ENCODE results near the gene ST6GAL1. TPM values are rescaled to one million over a fixed set of nuclear protein-coding genes. Genes with fewer than 3 reads are reported as not detected.

The ST6GAL1 gene
- total and polyA plus RNA-seq, 2 of the 8 experiments (the other 6 are each of a cell fraction or from before 2014, with no cell fraction given) = 62.8 to 80.9 TPM

GRCh38 chr3:186951640-186952552 is 21.6 kb downstream of the ST6GAL1 start (continued):
- TF ChIP-seq RBBP5 (IDR thresholded peaks at IDR 0.05; ENCODE audit: borderline replicate concordance, low read depth, low read length) (no peak), KDM5A (IDR thresholded peaks at IDR 0.05; ENCODE audit: low read length) (no peak), SIN3A (conservative IDR thresholded peaks at IDR 0.05 in 1 of 2, IDR thresholded peaks at IDR 0.05 in 1 of 2; ENCODE audit: low read depth in 1 of 2, low read length in 2 of 2) (no peak)

Measured in H1 (cell line).